Activated B cell treated with CpG ODN at 0.5 μM for 24 hours (primary cell): ENCODE measurements around the gene CADM1. TPM values are rescaled to one million over a fixed set of nuclear protein-coding genes. Genes with fewer than 3 reads are reported as not detected.

ENCODE experiments used
- ATAC-seq: fragments of 200-7000 bp; cut with Tn5 transposase; one replicate; pipeline ENCODE4 v1.10.0; 2021; ENCODE audit warnings: low read depth, mild to moderate bottlenecking, moderate library complexity
- CTCF ChIA-PET: fragments of 350-600 bp; sonication (Branson Sonifier 250); formaldehyde crosslinking; loops from one replicate; lab custom pipeline; 2021; ENCODE audit warnings: antibody characterized with exemption; lab: Charles Lee
- POLR2A ChIA-PET: fragments of 350-600 bp; sonication (Branson Sonifier 250); formaldehyde crosslinking; loops from one replicate; lab custom pipeline; 2021; ENCODE audit warnings: antibody characterized with exemption; lab: Charles Lee
- DNase-seq: peaks from one replicate; pipeline ENCODE4 v3.0.0; 2022
- H3K27ac Mint-ChIP-seq: one replicate; pipeline ENCODE4 v1.8.0; 2020; ENCODE audit warnings: mixed read lengths
- H3K27me3 Mint-ChIP-seq: one replicate; pipeline ENCODE4 v1.8.0; 2021; ENCODE audit warnings: mixed read lengths
- H3K36me3 Mint-ChIP-seq: one replicate; pipeline ENCODE4 v1.8.0; 2021; ENCODE audit warnings: low read depth, mixed read lengths
- H3K4me1 Mint-ChIP-seq: one replicate; pipeline ENCODE4 v1.8.0; 2021; ENCODE audit warnings: mixed read lengths
- H3K4me3 Mint-ChIP-seq: one replicate; pipeline ENCODE4 v1.8.0; 2020; ENCODE audit warnings: mild to moderate bottlenecking, mixed read lengths
- H3K9me3 Mint-ChIP-seq: one replicate; pipeline ENCODE4 v1.8.0; 2020; ENCODE audit warnings: mixed read lengths
- intact Hi-C: fragments of 100-400 bp; cut with micrococcal nuclease; formaldehyde crosslinking; loops from one replicate; pipeline ENCODE4 v1.15.1; 2024
- total RNA-seq: library from RNA; stranded (reverse); gene quantifications from 2 replicates; pipeline ENCODE4 v1.2.3, GENCODE V29; 2022
- TF ChIP-seq, protein P1 (sequence below): fragments of 200-600 bp; IDR thresholded peaks from one replicate; pipeline ENCODE4 v1.8.0; 2022; ENCODE audit warnings: antibody characterized with exemption, mild to moderate bottlenecking

Gene CADM1
- total RNA-seq, 1 donor from 2014 or later, result 0.86 TPM

DNA sequence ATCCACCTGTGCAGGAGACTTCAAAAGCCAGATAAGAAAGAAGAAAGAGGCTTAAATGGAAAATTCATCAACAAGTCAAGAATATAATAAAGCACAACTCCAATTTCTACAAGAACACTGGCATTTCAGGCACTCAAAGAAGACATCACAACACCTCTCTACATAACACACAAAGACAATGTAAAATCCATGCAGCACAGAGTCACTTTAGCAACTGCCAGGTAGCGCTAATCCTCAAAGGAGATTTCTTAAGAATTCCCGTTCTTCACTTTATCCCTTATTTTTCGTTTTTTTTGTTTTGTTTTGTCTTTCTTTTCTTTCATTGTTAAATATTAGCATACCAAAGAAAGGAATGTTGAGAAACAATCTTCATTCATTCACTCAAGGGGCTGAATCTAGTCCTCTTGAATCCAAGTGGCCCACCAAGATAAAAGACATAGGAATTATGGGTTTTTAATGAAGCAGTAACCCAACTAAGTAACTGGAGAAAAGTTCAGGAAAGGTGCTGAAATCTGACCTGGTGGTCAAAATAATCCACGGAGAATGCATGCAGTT is 95.0 kb downstream of the CADM1 start:
- intact Hi-C loops, result no loop called here
- Mint-ChIP-seq H3K4me1 (no peaks in the 10 kb centered on the region), H3K4me3 (no peak overlapping the region), H3K27ac (no peak overlapping the region), H3K36me3 (no peaks in the 10 kb centered on the region), H3K9me3 (no peaks in the 10 kb centered on the region), H3K27me3 (no peaks in the 10 kb centered on the region)
- ChIA-PET POLR2A (no interaction called here), CTCF (no interaction called here)
- DNase-seq (no peak), ATAC-seq (no peak)
- TF ChIP-seq, protein P1, sequence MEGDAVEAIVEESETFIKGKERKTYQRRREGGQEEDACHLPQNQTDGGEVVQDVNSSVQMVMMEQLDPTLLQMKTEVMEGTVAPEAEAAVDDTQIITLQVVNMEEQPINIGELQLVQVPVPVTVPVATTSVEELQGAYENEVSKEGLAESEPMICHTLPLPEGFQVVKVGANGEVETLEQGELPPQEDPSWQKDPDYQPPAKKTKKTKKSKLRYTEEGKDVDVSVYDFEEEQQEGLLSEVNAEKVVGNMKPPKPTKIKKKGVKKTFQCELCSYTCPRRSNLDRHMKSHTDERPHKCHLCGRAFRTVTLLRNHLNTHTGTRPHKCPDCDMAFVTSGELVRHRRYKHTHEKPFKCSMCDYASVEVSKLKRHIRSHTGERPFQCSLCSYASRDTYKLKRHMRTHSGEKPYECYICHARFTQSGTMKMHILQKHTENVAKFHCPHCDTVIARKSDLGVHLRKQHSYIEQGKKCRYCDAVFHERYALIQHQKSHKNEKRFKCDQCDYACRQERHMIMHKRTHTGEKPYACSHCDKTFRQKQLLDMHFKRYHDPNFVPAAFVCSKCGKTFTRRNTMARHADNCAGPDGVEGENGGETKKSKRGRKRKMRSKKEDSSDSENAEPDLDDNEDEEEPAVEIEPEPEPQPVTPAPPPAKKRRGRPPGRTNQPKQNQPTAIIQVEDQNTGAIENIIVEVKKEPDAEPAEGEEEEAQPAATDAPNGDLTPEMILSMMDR, result no peak

DNA sequence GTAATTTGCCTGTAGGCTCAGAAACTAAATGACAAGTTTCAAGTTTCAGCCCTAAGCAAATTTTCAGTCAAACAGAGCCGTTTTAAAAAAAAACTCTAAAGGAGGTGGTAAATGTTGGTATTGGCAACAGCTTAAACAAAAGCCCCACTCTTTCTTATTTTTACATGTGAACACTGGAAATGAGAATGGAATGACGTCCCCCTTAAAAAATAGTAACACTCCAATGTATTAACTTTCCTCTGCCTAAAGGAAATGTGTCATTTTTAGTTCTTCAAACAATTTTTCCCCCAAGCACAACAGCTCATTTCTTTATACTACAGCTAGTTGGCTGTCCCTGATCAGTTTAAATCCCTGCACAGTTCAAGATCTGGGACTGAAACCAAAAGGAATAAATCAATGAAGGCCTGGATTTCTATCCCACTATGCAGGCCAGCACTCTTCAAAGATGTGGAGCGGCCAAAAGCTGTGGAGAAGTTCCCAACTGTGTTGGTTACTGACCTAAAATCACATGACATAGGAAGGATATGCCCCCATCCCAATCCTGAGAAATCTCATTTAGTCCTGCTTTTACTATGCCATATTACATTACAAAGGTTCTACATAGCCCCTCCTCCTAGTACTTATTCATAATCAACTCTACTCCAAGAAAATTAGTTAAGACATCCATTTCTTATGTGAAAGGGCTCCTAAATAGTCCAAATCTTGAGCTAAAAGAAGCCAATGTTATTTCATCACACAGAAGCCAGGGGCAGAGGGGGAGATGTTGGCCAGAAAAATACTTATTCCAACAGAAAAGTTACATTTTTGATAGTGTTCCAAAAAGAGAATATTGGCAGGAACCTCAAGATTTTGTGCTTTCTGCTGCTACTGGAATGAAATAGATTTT is 95.9 kb downstream of the CADM1 start:
- ChIA-PET POLR2A (no interaction called here), CTCF (no interaction called here)
- ATAC-seq, result no peak
- Mint-ChIP-seq H3K4me1 (no peaks in the 10 kb centered on the region), H3K36me3 (no peaks in the 10 kb centered on the region), H3K9me3 (no peaks in the 10 kb centered on the region), H3K27me3 (no peaks in the 10 kb centered on the region), H3K4me3 (no peak overlapping the region), H3K27ac (no peak overlapping the region)
- DNase-seq, result no peak
- TF ChIP-seq, protein P1, result no peak
- intact Hi-C loops, result no loop called here

GRCh38 chr11:115407496-115407895 is 96.7 kb downstream of the CADM1 start:
- ChIA-PET POLR2A (no interaction called here), CTCF (no interaction called here)
- Mint-ChIP-seq H3K27ac (no peak overlapping the region), H3K27me3 (no peaks in the 10 kb centered on the region), H3K9me3 (no peaks in the 10 kb centered on the region), H3K4me3 (no peak overlapping the region), H3K36me3 (no peaks in the 10 kb centered on the region), H3K4me1 (no peaks in the 10 kb centered on the region)
- no peak for ATAC-seq
- TF ChIP-seq, protein P1, result no peak
- DNase-seq, result no peak
- intact Hi-C loops, result no loop called here

DNA sequence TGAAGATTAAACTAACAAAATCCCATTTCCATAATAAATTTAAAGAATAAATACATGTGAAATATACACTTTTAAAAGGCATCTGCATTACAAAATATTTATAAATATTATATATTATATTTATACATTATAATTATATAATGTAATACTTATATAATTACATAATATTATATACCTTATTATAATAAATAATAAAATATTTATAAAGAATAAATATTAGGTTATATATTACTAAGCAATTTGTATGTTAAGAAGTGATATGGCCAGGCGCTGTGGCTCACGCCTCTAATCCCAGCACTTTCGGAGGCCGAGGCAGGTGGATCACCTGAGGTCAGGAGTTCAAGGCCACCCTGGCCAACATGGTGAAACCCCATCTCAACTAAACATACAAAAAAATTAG is 97.8 kb downstream of the CADM1 start:
- no peaks in the 10 kb centered on the region for H3K4me1 Mint-ChIP-seq
- TF ChIP-seq, protein P1, result no peak
- H3K4me3 Mint-ChIP-seq, result no peak overlapping the region
- intact Hi-C loops, result no loop called here
- ATAC-seq, result no peak
- ChIA-PET CTCF (no interaction called here), POLR2A (no interaction called here)
- no peak for DNase-seq
- no peaks in the 10 kb centered on the region for H3K36me3 Mint-ChIP-seq
- H3K27ac Mint-ChIP-seq, result no peak overlapping the region
- no peaks in the 10 kb centered on the region for H3K9me3 Mint-ChIP-seq
- no peaks in the 10 kb centered on the region for H3K27me3 Mint-ChIP-seq

DNA sequence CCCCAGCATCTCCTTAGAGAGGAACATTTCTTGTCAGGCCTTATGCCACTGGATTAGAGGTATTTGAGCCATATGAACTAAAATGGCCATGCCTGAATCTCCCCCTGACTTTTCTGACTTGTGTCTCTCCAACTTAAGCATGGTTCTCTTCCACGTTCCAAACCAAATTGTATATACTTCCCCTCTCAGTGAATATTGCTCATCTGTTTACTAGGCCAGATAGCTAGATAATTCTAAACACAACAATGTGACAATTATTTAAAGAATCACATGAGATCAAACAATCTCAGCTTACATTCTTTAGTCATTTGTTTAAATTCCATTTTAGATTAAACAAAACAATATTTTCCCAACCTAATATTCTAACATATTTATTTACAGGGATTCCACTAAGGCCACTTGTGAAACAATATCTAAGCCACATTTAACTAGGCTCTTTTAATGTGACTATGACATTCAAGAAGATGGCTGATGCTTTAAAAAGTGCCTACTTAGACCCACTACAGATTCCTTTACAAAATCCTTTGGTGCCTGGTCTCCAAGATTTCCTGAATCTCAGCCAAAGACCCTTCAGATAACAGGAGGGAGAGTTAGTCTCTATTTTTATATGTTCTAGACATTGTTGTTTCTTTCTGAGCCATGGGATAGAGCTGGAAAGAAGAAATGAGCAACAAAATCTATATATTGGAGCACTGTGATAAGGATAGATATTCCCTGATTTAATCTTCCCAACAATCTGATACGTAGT is 105.7 kb downstream of the CADM1 start:
- ChIA-PET POLR2A (no interaction called here), CTCF (no interaction called here)
- Mint-ChIP-seq H3K4me3 (no peak overlapping the region), H3K27me3 (no peaks in the 10 kb centered on the region), H3K36me3 (no peaks in the 10 kb centered on the region), H3K4me1 (no peaks in the 10 kb centered on the region), H3K9me3 (no peaks in the 10 kb centered on the region), H3K27ac (no peak overlapping the region)
- DNase-seq, result no peak
- TF ChIP-seq, protein P1, result no peak
- intact Hi-C loops, result no loop called here
- no peak for ATAC-seq
